Caco-2 (cell line): ENCODE results near the gene TCL1A. TPM values are rescaled to one million over a fixed set of nuclear protein-coding genes. Genes with fewer than 3 reads are reported as not detected.

Source experiments
- BruUV-seq: library from RNA; stranded (reverse); fragments of 400-500 nt; replicated peaks from 2 replicates; lab custom pipeline; 2021; lab: Mats Ljungman, UMichigan
- CTCF ChIA-PET: fragments of 300-600 bp; sonication (Branson Sonifier 250); formaldehyde crosslinking; loops from one replicate; lab custom pipeline; 2022; ENCODE audit warnings: antibody characterized with exemption; lab: Charles Lee
- POLR2A ChIA-PET: fragments of 300-600 bp; sonication (Branson Sonifier 250); formaldehyde crosslinking; loops from one replicate; lab custom pipeline; 2022; ENCODE audit warnings: antibody characterized with exemption; lab: Charles Lee
- DNase-seq, 2 experiments: peaks; one replicate each; pipeline versions ENCODE4 v3.0.0 to v3.0.0-alpha.2; 2020 to 2022
- H3K27me3 ChIP-seq: replicated peaks from 2 replicates; pipeline ENCODE4 v1.6.0; 2011; ENCODE audit warnings: low read length; ENCODE audit not compliant: control insufficient read depth, insufficient read depth
- H3K36me3 ChIP-seq: 2 replicates; pipeline ENCODE4 v1.5.1; 2011; ENCODE audit warnings: low read length; ENCODE audit not compliant: control insufficient read depth, insufficient read depth
- H3K4me1 ChIP-seq: fragments of 250-450 bp; sonication (Bioruptor Pico); 2 replicates; pipeline ENCODE4 v1.5.1; 2020; ENCODE audit warnings: mild to moderate bottlenecking
- H3K4me3 ChIP-seq: 2 replicates; pipeline ENCODE4 v1.5.1; 2011; ENCODE audit warnings: low read depth, mild to moderate bottlenecking, control low read depth, low read length
- H3K9me3 ChIP-seq: fragments of 250-450 bp; sonication (Bioruptor Pico); 2 replicates; pipeline ENCODE4 v1.5.1; 2020; ENCODE audit warnings: mild to moderate bottlenecking, moderate library complexity
- H3K27ac Mint-ChIP-seq: one replicate; pipeline ENCODE4 v1.8.0; 2022; ENCODE audit warnings: mixed read lengths; ENCODE audit not compliant: unreplicated experiment
- H3K27me3 Mint-ChIP-seq: one replicate; pipeline ENCODE4 v1.8.0; 2022; ENCODE audit warnings: mixed read lengths; ENCODE audit not compliant: insufficient read depth, unreplicated experiment
- H3K36me3 Mint-ChIP-seq: one replicate; pipeline ENCODE4 v1.8.0; 2022; ENCODE audit warnings: mild to moderate bottlenecking, mixed read lengths; ENCODE audit not compliant: insufficient read depth, unreplicated experiment
- H3K4me1 Mint-ChIP-seq: one replicate; pipeline ENCODE4 v1.8.0; 2022; ENCODE audit warnings: low read depth, mixed read lengths; ENCODE audit not compliant: unreplicated experiment
- H3K4me3 Mint-ChIP-seq: one replicate; pipeline ENCODE4 v1.8.0; 2022; ENCODE audit warnings: mild to moderate bottlenecking, moderate library complexity, mixed read lengths; ENCODE audit not compliant: unreplicated experiment
- H3K9me3 Mint-ChIP-seq: one replicate; pipeline ENCODE4 v1.8.0; 2022; ENCODE audit warnings: mixed read lengths; ENCODE audit not compliant: unreplicated experiment
- intact Hi-C: fragments of 100-400 bp; cut with micrococcal nuclease; formaldehyde crosslinking; loops from one replicate; pipeline ENCODE4 v1.10.0; 2022; ENCODE audit not compliant: unreplicated experiment
- total RNA-seq: library from RNA; stranded (reverse); gene quantifications from 2 replicates; pipeline ENCODE4 v1.2.3, GENCODE V29; 2022
- TF ChIP-seq, protein P1 (sequence below), 2 experiments: fragments of 200-600 bp in 1 of 2; IDR thresholded peaks; 1 replicate in 1 of 2; 2 replicates in 1 of 2; pipeline versions ENCODE4 v1.5.1 to v1.8.0; 2011 to 2022; ENCODE audit warnings: antibody characterized with exemption in 1 of 2, control low read depth in 1 of 2, inconsistent platforms in 1 of 2, low read depth in 1 of 2, low read length in 1 of 2, mild to moderate bottlenecking in 1 of 2, moderate library complexity in 1 of 2; ENCODE audit not compliant: insufficient read depth in 1 of 2, severe bottlenecking in 1 of 2, unreplicated experiment in 1 of 2

The TCL1A gene
- total RNA-seq, 1 experiment from 2014 or later = not detected

DNA sequence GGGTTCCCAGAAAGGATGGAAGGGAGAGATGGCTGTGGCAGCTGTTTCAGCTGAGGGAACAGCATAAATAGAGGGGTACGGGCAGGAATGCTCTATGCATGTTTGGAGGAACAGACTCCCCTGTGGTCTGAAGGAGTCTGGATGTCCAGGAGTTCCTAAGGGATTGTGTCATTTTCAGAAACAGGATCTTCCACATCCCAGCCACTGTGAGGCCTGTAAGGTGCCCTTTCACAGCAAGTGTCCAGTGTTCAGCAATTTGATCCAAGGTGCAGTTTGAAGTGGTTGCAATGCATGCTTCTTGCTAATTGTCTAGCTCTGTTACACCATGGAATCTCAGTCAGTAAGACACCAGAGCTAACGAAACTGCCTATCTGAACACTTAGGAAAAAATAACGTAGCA, 46.7 kb upstream of the TCL1A start:
- ChIA-PET POLR2A (no interaction called here), CTCF (no interaction called here)
- H3K27me3 Mint-ChIP-seq = peaks cover 18% of the 10 kb centered on the region
- H3K9me3 ChIP-seq = no peaks in the 10 kb centered on the region
- H3K36me3 ChIP-seq = no peaks in the 10 kb centered on the region
- no peaks in the 10 kb centered on the region for H3K36me3 Mint-ChIP-seq
- no peak overlapping the region for H3K27ac Mint-ChIP-seq
- no peak for DNase-seq
- H3K4me3 Mint-ChIP-seq = no peak overlapping the region
- no peaks in the 10 kb centered on the region for H3K4me1 ChIP-seq
- TF ChIP-seq, protein P1, sequence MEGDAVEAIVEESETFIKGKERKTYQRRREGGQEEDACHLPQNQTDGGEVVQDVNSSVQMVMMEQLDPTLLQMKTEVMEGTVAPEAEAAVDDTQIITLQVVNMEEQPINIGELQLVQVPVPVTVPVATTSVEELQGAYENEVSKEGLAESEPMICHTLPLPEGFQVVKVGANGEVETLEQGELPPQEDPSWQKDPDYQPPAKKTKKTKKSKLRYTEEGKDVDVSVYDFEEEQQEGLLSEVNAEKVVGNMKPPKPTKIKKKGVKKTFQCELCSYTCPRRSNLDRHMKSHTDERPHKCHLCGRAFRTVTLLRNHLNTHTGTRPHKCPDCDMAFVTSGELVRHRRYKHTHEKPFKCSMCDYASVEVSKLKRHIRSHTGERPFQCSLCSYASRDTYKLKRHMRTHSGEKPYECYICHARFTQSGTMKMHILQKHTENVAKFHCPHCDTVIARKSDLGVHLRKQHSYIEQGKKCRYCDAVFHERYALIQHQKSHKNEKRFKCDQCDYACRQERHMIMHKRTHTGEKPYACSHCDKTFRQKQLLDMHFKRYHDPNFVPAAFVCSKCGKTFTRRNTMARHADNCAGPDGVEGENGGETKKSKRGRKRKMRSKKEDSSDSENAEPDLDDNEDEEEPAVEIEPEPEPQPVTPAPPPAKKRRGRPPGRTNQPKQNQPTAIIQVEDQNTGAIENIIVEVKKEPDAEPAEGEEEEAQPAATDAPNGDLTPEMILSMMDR (IDR thresholded peaks at IDR 0.05; ENCODE audit: insufficient read depth in 1 of 2, low read depth in 1 of 2, low read length in 1 of 2, severe bottlenecking in 1 of 2, unreplicated experiment in 1 of 2) = no peak
- H3K9me3 Mint-ChIP-seq = no peaks in the 10 kb centered on the region
- no peaks in the 10 kb centered on the region for H3K27me3 ChIP-seq
- no TSS peak for BruUV-seq
- intact Hi-C loops = no loop called here
- H3K4me3 ChIP-seq = no peak overlapping the region
- no peaks in the 10 kb centered on the region for H3K4me1 Mint-ChIP-seq

DNA sequence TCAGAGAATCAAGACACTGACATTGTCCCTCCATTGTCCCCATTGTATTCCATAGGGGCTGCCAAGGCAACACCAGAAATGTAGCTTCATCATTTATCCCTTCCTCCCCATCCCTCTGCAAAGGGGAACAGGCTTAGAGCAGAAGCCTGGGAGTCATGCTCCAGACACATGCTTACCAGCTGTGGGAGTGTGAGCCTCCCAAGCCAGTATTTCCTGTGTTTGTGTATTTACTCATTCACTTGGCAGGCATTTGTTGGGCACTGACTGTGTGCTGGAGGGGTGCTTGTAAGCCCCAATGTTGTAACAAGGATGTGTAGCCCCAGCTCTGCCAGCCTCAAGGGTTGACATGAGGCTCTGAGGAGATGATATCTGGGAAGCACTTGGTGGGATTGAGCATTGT, 46.0 kb upstream of the TCL1A start:
- DNase-seq = no peak
- Mint-ChIP-seq H3K4me1 (no peaks in the 10 kb centered on the region), H3K36me3 (no peaks in the 10 kb centered on the region), H3K9me3 (no peaks in the 10 kb centered on the region), H3K27ac (no peak overlapping the region), H3K4me3 (no peak overlapping the region), H3K27me3 (peaks cover 20% of the 10 kb centered on the region)
- BruUV-seq = no TSS peak
- Histone ChIP-seq H3K9me3 (no peaks in the 10 kb centered on the region), H3K36me3 (no peaks in the 10 kb centered on the region), H3K4me3 (no peak overlapping the region), H3K4me1 (no peaks in the 10 kb centered on the region), H3K27me3 (no peaks in the 10 kb centered on the region)
- ChIA-PET CTCF (interaction anchor here (0.5 to 1.1 kb wide), 2 partner anchors 14 to 94 kb away, joined by 3 to 5 read pairs; no protein-coding TSS in a partner anchor), POLR2A (no interaction called here)
- intact Hi-C loops = no loop called here
- TF ChIP-seq, protein P1 (IDR thresholded peaks at IDR 0.05; ENCODE audit: insufficient read depth in 1 of 2, low read depth in 1 of 2, low read length in 1 of 2, severe bottlenecking in 1 of 2, unreplicated experiment in 1 of 2) = no peak

DNA sequence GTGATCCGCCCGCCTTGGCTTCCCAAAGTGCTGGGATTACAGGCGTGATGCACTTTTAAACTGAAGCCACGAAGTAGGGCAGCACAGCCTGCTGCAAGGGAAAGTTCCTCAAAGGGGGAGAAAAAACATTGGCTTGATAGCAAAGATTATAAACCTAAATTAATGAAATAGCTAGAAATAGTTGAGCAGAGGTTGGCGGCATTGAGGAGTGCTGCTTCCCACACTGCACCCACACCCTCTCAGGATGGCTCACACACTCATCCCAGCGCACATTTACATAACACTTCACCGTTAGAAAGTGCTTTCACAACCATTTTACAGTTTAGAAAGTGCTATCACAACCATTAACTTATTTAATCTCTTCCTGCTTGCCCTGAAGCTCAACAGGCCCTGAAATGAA, 44.4 kb upstream of the TCL1A start:
- POLR2A ChIA-PET = no interaction called here
- BruUV-seq = no TSS peak
- Mint-ChIP-seq H3K27ac (no peak overlapping the region), H3K9me3 (no peaks in the 10 kb centered on the region), H3K4me1 (no peaks in the 10 kb centered on the region), H3K36me3 (no peaks in the 10 kb centered on the region), H3K4me3 (no peak overlapping the region), H3K27me3 (peaks cover 21% of the 10 kb centered on the region)
- no peak for DNase-seq
- no peaks in the 10 kb centered on the region for H3K9me3 ChIP-seq
- no peaks in the 10 kb centered on the region for H3K36me3 ChIP-seq
- CTCF ChIA-PET = no interaction called here
- intact Hi-C loops = no loop called here
- H3K4me1 ChIP-seq = no peaks in the 10 kb centered on the region
- H3K27me3 ChIP-seq = no peaks in the 10 kb centered on the region; the same call in 1 of the 2 replicates
- TF ChIP-seq, protein P1 (IDR thresholded peaks at IDR 0.05; ENCODE audit: insufficient read depth in 1 of 2, low read depth in 1 of 2, low read length in 1 of 2, severe bottlenecking in 1 of 2, unreplicated experiment in 1 of 2) = no peak
- no peak overlapping the region for H3K4me3 ChIP-seq
